Measurements from ENCODE around the gene NPAS3.

NPAS3 gene

GRCh38 chr14:33017016-33017415 lies 78.3 kb downstream of the NPAS3 start:
- DNase-seq, result no peak

GRCh38 chr14:33019346-33019745 lies 80.7 kb downstream of the NPAS3 start:
- no peak for DNase-seq

GRCh38 chr14:33026850-33027430 lies 88.3 kb downstream of the NPAS3 start:
- DNase-seq, result no peak

- no peak for DNase-seq
Observed at GRCh38 chr14:33029511-33029910, 90.8 kb downstream of the NPAS3 start.

- no peak for DNase-seq
Observed at GRCh38 chr14:33030386-33030785, 91.7 kb downstream of the NPAS3 start.

GRCh38 chr14:33035416-33036194 lies 96.9 kb downstream of the NPAS3 start:
- no peak for DNase-seq

- DNase-seq, result no peak
Observed at GRCh38 chr14:33039311-33039710, 100.6 kb downstream of the NPAS3 start.

GRCh38 chr14:33040372-33041140 lies 101.9 kb downstream of the NPAS3 start:
- no peak for DNase-seq

- no peak for DNase-seq
Observed at GRCh38 chr14:33042591-33042990, 103.9 kb downstream of the NPAS3 start.

- DNase-seq, result no peak
Observed at GRCh38 chr14:33045760-33046159, 107.1 kb downstream of the NPAS3 start.

- DNase-seq, result no peak
Observed at GRCh38 chr14:33052943-33053342, 114.3 kb downstream of the NPAS3 start.

- DNase-seq, result no peak
Observed at GRCh38 chr14:33056213-33056612, 117.5 kb downstream of the NPAS3 start.

GRCh38 chr14:33057585-33057984 lies 118.9 kb downstream of the NPAS3 start:
- no peak for DNase-seq

GRCh38 chr14:33061667-33062325 lies 123.1 kb downstream of the NPAS3 start:
- no peak for DNase-seq

GRCh38 chr14:33062476-33062875 lies 123.8 kb downstream of the NPAS3 start:
- no peak for DNase-seq

- no peak for DNase-seq
Observed at GRCh38 chr14:33062881-33063280, 124.2 kb downstream of the NPAS3 start.

GRCh38 chr14:33063521-33063920 lies 124.8 kb downstream of the NPAS3 start:
- no peak for DNase-seq

- DNase-seq, result no peak
Observed at GRCh38 chr14:33065634-33066033, 127.0 kb downstream of the NPAS3 start.

- no peak for DNase-seq
Observed at GRCh38 chr14:33068040-33068439, 129.4 kb downstream of the NPAS3 start.

GRCh38 chr14:33068626-33069025 lies 129.9 kb downstream of the NPAS3 start:
- DNase-seq, result no peak

- DNase-seq, result no peak
Observed at GRCh38 chr14:33070475-33070874, 131.8 kb downstream of the NPAS3 start.

- no peak for DNase-seq
Observed at GRCh38 chr14:33073023-33073422, 134.3 kb downstream of the NPAS3 start.

- DNase-seq, result no peak
Observed at GRCh38 chr14:33081259-33081658, 142.6 kb downstream of the NPAS3 start.
